PC-9 (cell line): ENCODE data around the gene INTS7. TPM values are rescaled to one million over a fixed set of nuclear protein-coding genes. Genes with fewer than 3 reads are reported as not detected.

Experiments used
- BruUV-seq: library from RNA; stranded (reverse); fragments of 400-500 nt; replicated peaks from 2 replicates; lab custom pipeline; 2021; lab: Mats Ljungman, UMichigan
- CTCF ChIA-PET: fragments of 300-600 bp; sonication (Branson Sonifier 250); formaldehyde crosslinking; loops from one replicate; lab custom pipeline; 2022; ENCODE audit warnings: antibody characterized with exemption; lab: Charles Lee
- POLR2A ChIA-PET: fragments of 300-600 bp; sonication (Branson Sonifier 250); formaldehyde crosslinking; loops from one replicate; lab custom pipeline; 2022; ENCODE audit warnings: antibody characterized with exemption; ENCODE audit not compliant: unreplicated experiment; lab: Charles Lee
- DNase-seq, 2 experiments: peaks; one replicate each; pipeline versions ENCODE4 v3.0.0 to v3.0.0-alpha.2; 2015 to 2022; ENCODE audit warnings: mixed read lengths in 1 of 2
- H2AFZ ChIP-seq: fragments of 200-600 bp; sonication (generic); 2 replicates; pipeline ENCODE4 v1.8.1; 2017; ENCODE audit warnings: antibody characterized with exemption
- H3F3A ChIP-seq: fragments of 200-600 bp; sonication (generic); 2 replicates; pipeline ENCODE4 v1.8.1; 2017; ENCODE audit warnings: antibody characterized with exemption, mild to moderate bottlenecking, low read depth; ENCODE audit not compliant: insufficient read depth
- H3K27ac ChIP-seq: fragments of 200-600 bp; sonication (generic); 2 replicates; pipeline ENCODE4 v1.6.1; 2016; ENCODE audit warnings: mixed run types
- H3K27me3 ChIP-seq: fragments of 200-600 bp; sonication (generic); 2 replicates; pipeline ENCODE4 v1.6.1; 2016; ENCODE audit warnings: low read depth, mixed run types; ENCODE audit not compliant: insufficient read depth
- H3K36me3 ChIP-seq: fragments of 200-600 bp; sonication (generic); 2 replicates; pipeline ENCODE4 v1.6.1; 2016; ENCODE audit warnings: low read depth, mixed run types
- H3K4me1 ChIP-seq: fragments of 200-600 bp; sonication (generic); replicated peaks from 2 replicates; pipeline ENCODE4 v1.6.1; 2016; ENCODE audit warnings: mixed run types; ENCODE audit not compliant: insufficient read depth
- H3K4me2 ChIP-seq: fragments of 200-600 bp; sonication (generic); 2 replicates; pipeline ENCODE4 v1.6.1; 2017; ENCODE audit warnings: mixed run types
- H3K4me3 ChIP-seq: fragments of 200-600 bp; sonication (generic); 2 replicates; pipeline ENCODE4 v1.6.1; 2016; ENCODE audit warnings: mixed run types
- H3K79me2 ChIP-seq: fragments of 200-600 bp; sonication (generic); 2 replicates; pipeline ENCODE4 v1.6.1; 2017; ENCODE audit warnings: low read depth, mixed run types
- H3K9me2 ChIP-seq: fragments of 200-600 bp; sonication (generic); 2 replicates; pipeline ENCODE4 v1.8.1; 2017; ENCODE audit warnings: mild to moderate bottlenecking; ENCODE audit not compliant: insufficient read depth
- H3K9me3 ChIP-seq: fragments of 200-600 bp; sonication (generic); 2 replicates; pipeline ENCODE4 v1.8.1; 2016; ENCODE audit warnings: low read depth; ENCODE audit not compliant: insufficient read depth
- H4K20me1 ChIP-seq: fragments of 200-600 bp; sonication (generic); 2 replicates; pipeline ENCODE4 v1.8.1; 2017; ENCODE audit not compliant: insufficient read depth
- CTCF ChIP-seq: fragments of 200-600 bp; sonication (generic); conservative IDR thresholded peaks from 2 replicates; pipeline ENCODE4 v1.6.1; 2017; ENCODE audit warnings: mixed run types, antibody characterized with exemption, mild to moderate bottlenecking, moderate library complexity
- EZH2 ChIP-seq: fragments of 200-600 bp; sonication (generic); IDR thresholded peaks from 2 replicates; pipeline ENCODE4 v1.8.0; 2017; ENCODE audit warnings: antibody characterized with exemption, low read depth
- intact Hi-C: fragments of 100-400 bp; cut with micrococcal nuclease; formaldehyde crosslinking; loops from one replicate; pipeline ENCODE4 v1.10.0; 2022; ENCODE audit not compliant: unreplicated experiment
- total RNA-seq: library from RNA; stranded (reverse); gene quantifications from 2 replicates; pipeline ENCODE4 v1.2.3, GENCODE V29; 2021

The INTS7 gene
- total RNA-seq, 1 experiment from 2014 or later, result 24.7 TPM

GRCh38 chr1:211932231-211932932 is 103.0 kb downstream of the INTS7 start:
- Histone ChIP-seq H3F3A (peaks cover 23% of the 10 kb centered on the region), H3K79me2 (no peaks in the 10 kb centered on the region), H3K4me3 (no peak overlapping the region), H3K9me3 (no peaks in the 10 kb centered on the region), H4K20me1 (no peaks in the 10 kb centered on the region), H3K4me2 (no peak overlapping the region), H3K36me3 (no peaks in the 10 kb centered on the region), H3K9me2 (no peaks in the 10 kb centered on the region), H3K4me1 (peaks cover 32% of the 10 kb centered on the region), H3K27me3 (no peaks in the 10 kb centered on the region), H3K27ac (no peak overlapping the region), H2AFZ (no peak overlapping the region)
- DNase-seq, result no peak
- BruUV-seq, result no TSS peak
- intact Hi-C loops, result no loop called here
- POLR2A ChIA-PET, result no interaction called here
- no peak for TF ChIP-seq CTCF
- TF ChIP-seq EZH2, result no peak
- CTCF ChIA-PET, result no interaction called here

GRCh38 chr1:211929683-211930082 is 105.7 kb downstream of the INTS7 start:
- Histone ChIP-seq H3K27me3 (no peaks in the 10 kb centered on the region), H3F3A (peaks cover 29% of the 10 kb centered on the region), H3K79me2 (no peaks in the 10 kb centered on the region), H3K36me3 (no peaks in the 10 kb centered on the region), H3K4me3 (no peak overlapping the region), H3K9me3 (no peaks in the 10 kb centered on the region), H3K9me2 (no peaks in the 10 kb centered on the region), H4K20me1 (no peaks in the 10 kb centered on the region), H2AFZ (peak overlapping the region; percentile 42; the same call in 1 of the 2 replicates), H3K4me1 (peaks cover 51% of the 10 kb centered on the region), H3K4me2 (peak overlapping the region; percentile 60), H3K27ac (peak overlapping the region; percentile 71)
- ChIA-PET POLR2A (no interaction called here), CTCF (interaction anchor here (0.6 kb wide), 1 partner anchor 188 kb away, joined by 3 read pairs; no protein-coding TSS in a partner anchor)
- TF ChIP-seq CTCF, result no peak
- TF ChIP-seq EZH2, result no peak
- BruUV-seq, result no TSS peak
- DNase-seq, result no peak
- intact Hi-C loops, result loop anchor here (2.0 to 5.0 kb wide), 2 partner anchors 99 to 232 kb away; partner anchors contain the start of gene LPGAT1

GRCh38 chr1:211928993-211929637 is 106.2 kb downstream of the INTS7 start:
- Histone ChIP-seq H3K27ac (peak overlapping the region; percentile 71), H4K20me1 (no peaks in the 10 kb centered on the region), H3F3A (peaks cover 29% of the 10 kb centered on the region), H3K27me3 (no peaks in the 10 kb centered on the region), H3K9me3 (no peaks in the 10 kb centered on the region), H3K4me1 (peaks cover 51% of the 10 kb centered on the region), H3K79me2 (no peaks in the 10 kb centered on the region), H3K4me2 (peak overlapping the region; percentile 60), H2AFZ (peak overlapping the region; percentile 42; the same call in 1 of the 2 replicates), H3K36me3 (no peaks in the 10 kb centered on the region), H3K9me2 (no peaks in the 10 kb centered on the region), H3K4me3 (no peak overlapping the region)
- DNase-seq, result peak; percentile 48 to 83
- TF ChIP-seq CTCF (no peak), EZH2 (no peak)
- POLR2A ChIA-PET, result no interaction called here
- CTCF ChIA-PET, result interaction anchor here (0.6 kb wide), 1 partner anchor 189 kb away, joined by 3 read pairs; no protein-coding TSS in a partner anchor
- no TSS peak for BruUV-seq
- intact Hi-C loops, result loop anchor here (2.0 to 5.0 kb wide), 2 partner anchors 98 to 232 kb away; partner anchors contain the start of gene LPGAT1
